Measurements from ENCODE around the gene NOTCH1.

Gene NOTCH1

DNA sequence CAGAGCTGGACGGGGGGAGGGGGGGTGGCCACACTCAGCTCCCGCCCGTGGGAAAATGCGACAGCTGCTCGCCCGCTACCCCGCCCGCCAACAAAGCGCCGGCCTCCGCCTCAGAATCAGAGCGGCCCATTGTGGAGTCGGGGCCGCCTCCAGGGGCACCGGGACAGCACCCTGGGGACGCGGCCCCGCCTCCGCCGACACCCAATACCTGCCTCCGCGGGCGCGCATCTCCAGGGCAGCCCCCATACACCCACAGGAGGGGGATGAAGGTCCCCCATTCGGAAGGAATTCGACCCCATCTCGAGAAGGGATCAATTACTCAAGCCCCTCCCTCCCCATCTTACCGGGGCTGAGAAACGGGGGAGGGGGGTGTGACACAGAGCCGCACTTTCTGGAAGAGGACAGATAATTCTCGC is 1.3 kb downstream of the NOTCH1 start:
- no peak for DNase-seq

DNA sequence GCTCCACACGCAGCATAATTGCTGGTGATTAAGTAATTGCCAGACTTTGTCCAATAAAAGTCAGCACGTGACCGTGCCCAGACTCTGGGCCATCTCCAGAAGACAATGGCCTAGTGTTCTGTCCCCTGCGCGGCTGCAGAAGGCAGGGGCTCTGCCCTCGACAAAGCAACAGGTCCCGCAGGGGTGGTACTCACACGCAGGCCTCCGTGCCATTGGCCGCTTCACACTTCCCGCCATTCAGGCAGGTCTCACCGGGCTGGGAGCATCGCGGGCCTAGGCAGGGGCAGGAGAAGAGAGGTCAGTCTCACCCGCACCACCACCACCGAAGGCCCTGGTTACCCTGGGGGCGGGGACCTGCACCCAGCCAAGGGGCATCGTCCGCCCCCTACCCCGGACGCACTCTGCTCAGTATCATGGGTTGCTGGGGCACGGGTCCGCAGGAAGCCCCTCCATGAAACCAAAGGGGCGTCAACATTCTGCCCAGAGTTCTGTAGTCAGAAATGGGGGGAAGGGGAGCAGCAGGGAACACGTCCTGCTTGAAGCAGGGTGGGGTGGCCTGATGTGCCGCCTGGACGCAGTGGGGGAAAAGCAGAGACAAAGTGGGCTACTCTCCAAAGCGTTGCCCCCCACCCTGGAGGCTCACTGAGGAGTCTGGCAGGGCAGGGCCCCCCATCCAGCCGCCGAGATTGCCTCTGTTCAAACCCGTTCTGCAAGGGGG is 1.9 kb downstream of the NOTCH1 start:
- no peak for DNase-seq

DNA sequence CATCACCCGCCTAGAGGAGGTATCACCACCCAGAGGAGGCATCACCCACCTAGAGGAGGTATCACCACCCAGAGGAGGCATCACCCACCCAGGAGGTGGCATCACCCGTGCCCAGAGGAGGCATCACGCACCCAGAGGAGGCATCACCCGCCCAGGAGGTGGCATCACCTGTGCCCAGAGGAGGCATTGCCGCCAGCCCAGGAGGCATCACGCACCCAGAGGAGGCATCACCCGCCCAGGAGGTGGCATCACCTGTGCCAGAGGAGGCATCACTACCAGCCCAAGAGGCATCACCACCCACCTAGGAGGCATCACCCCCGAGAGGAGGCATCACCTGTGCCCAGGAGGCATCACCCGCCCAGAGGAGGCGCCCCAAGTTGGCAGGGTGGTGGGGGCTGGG is 2.6 kb downstream of the NOTCH1 start:
- DNase-seq, result no peak

DNA sequence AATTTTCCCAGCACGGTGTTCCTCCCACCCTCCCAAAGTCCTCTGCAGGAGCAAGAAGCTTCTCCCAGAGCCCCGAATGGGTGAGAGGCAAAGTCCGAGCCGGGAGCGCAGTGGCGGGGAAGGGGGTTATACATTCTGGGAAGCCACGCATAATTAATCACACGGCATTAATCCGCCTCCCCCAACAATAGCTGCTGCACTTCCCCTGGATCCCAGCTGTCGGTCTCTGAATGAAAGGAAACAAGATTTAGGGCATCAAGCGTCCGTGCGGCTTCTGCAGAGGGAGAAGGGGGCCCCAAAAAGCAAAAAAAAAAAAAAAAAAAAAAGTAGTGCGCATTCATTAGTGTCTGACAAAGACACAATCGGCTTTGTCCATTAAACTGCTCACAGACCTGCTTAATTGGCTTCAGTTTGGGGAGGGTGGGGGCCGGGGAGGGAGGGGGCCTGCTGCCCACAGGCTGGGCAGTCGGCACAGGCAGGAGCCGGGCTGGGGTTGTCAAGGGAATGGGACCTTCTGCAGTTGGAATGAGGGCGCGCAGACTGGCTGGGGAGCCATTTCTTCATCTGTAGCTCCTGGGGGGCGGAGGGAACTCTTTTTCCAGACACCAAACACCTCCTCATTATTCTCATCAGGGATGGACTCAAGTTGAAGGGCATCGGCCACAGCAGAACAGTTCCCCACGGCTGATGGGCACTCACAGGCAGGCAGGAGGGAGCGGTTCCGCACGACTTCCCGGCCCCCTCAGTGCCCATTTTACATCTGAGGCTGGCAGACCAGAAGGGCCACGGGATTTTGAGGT is 3.4 kb downstream of the NOTCH1 start:
- DNase-seq, result no peak

DNA sequence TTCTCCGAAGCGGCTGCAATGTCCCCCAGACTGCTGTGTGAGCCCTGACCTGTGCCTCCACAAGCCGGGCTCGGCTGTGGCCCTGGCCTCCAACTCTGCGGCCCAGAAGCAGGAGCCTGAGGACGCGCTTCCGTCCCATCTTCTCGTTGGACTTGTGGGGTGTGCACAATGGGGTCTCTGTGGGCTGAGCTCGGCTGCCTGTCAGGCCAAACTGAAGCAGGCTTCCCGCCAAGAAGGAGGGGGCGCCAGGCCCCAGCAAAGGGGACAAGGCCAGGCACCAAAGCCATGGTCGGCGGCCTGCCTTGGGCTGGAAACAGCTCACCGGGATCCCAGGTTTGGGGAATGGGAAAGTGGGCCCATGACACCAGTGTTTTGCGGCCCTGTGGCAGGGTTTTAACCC is 4.1 kb downstream of the NOTCH1 start:
- no peak for DNase-seq

DNA sequence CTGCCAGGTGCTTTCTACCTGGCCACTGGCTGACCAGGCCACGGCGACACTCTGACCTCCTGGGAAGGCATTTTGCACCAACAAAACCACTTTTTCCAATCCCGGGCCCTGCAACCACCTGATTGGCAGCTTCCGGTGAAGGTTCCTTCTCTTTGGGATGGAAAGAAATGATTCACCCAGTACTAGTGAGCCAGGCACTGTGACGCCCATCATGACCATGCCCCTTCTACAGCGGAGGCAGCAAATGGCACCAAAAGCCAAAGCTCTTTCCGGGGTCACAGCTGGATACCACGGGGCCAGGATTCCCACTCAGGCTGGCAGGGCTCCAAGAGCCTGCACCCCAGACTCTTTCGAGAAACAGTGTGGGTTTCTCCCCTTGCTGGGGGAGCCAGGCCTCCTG is 4.7 kb downstream of the NOTCH1 start:
- no peak for DNase-seq

DNA sequence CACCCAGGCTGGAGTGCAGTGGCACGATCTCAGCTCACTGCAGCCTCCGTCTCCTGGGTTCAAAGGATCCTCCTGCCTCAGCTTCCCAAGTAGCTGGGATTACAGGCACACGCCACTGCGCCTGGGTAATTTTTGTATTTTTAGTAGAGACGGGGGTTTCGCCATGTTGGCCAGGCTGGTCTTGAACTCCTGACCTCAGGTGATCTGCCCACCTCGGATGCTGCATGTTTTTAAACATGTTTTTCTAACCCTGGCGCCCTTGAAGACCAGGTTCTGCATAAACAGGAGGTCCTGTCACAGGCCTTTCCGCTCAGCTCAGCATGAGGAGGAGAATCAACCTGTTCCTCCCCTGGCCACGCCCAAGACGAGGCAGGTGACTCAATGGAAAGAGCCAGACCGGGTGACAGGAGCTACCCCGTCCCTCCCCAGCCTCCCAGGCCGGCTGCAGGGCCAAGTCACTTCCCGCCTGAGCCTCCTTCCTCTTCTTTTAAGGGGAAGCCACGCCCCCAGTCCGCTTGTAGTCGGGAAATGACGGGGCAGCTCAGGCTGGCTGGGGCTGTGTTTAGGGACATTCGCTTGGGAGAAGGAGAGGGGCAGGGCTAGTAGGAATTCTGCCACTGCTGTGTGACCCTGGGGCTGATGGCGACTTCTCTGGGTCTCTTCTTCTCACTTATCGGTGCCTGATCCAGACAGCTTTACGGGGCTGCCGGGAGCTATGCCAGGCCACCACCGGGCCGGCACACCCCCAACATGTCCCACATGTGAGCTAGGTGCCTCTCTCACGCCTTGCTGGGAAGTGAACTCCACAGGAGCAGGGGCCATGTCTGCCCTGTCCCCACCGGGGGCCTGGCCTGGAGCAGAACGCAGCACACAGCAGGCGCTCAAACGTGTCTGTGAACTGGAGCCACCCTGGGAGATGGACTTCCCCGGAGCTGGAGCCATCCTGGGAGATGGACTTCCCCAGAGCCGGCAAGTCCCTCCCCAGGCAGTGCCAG is 6.1 kb downstream of the NOTCH1 start:
- peak; percentile 72 for DNase-seq

DNA sequence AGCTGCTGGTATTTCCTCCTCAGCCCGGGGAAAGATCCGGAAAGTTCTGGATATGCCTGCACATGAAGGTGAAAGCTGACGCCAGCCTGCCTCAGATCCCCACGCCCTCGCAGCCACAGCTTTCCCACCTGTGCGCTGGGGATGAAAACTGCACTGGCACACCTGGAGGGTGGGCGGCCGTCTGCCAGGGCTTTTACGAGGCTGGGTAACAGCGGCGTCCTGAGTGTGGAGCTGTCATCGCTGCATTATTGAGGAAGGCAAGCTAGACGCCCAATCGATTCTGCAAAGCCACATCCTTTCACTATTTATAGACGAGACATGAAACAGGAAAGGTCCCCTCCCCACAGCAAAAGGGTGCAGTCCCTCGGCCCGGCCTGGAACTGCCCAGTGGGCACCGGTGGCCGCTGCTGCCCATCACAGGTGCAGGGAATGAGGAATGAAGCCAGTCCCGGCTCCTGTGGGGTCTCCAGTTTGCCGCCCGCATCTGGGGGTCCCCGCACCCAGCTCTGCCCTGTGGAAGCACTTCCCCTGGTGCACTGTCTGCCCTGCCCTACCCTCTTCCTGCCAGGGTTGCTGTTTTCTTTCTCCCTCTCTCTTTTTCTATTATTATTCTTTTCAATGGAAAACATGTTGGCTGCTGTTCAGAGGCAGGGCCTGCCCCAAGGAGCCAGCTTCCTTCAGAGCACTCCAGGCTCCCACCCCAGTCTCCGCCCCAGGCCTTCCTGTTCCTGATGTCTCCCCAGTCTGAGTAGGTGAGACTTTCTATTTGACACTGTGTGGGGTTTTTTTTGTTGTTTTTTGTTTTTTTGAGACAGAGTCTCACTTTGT is 7.0 kb downstream of the NOTCH1 start:
- DNase-seq, result no peak

DNA sequence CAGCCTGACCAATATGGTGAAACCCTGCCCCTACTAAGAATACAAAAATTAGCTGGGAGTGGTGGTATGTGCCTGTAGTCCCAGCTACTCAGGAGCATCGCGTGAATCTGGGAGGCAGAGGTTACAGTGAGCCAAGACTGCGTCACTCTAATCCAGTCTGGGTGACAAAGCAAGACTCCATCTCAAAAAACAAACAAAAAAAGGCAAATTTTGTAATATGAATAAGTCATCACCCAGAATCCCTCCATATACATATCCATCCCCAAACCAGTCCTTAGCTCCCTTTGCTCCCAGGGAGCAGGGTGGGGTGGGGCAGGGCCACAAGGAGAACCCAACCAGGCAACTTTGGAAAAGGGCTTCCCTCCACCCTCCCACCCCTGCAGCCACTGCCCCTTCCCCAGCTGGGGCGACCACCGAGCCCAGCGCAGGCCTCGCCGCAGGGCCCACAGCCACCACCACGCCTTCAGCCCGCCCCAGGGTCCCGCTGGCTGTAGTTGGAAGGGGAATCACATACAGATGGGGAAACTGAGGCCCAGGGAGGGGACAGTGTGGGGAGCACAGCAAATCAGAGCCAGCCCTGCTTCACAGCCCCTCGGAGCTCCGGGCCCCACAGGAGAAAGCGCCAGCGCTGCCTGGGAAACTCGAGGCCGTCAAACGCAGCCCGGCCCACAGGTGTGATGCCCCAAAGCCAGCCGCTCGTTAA is 7.8 kb downstream of the NOTCH1 start:
- DNase-seq, result no peak

DNA sequence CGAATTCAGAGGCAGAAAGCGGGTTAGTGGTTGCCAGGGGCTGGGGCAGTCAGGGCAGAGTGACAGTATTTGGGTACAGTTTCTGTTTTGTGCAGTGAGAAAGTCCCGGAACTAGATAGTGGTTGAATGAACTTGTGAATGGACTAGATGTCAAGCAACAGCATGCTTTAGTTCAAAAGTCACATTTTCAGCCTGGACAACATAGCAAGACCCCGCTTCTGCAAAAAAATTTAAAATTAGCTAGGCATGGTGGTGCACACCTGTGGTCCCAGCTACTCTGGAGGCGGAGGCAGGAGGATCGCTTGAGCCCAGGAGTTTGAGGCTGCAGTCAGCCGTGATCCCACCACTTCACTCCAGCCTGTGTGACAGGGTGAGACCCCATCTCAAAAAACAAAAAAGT is 8.4 kb downstream of the NOTCH1 start:
- DNase-seq, result no peak

DNA sequence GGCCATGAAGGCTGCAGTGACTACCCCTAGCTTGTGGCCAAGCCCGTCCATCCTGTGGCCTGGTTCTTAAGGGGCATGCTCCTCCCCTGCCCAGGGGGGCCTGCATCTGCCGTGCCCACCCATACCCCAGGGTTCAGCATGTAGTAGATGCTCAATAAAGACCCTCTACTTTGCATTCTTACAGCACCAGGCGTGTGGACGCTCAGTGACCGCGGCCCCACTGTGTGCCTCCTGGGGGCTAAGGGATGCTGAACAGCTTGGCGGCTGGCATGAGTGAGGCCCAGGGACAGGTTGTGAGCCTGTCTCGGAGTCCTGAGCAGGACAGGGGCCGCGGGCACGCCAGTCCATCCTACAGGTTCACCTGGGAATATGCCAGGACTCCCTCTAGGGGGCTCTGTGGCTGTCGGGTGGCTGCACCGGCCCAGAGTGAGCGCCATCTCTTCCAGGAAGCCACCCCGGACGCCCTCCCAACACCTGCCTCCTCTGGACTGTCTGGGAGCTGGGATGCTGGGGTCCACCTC is 9.1 kb downstream of the NOTCH1 start:
- no peak for DNase-seq

DNA sequence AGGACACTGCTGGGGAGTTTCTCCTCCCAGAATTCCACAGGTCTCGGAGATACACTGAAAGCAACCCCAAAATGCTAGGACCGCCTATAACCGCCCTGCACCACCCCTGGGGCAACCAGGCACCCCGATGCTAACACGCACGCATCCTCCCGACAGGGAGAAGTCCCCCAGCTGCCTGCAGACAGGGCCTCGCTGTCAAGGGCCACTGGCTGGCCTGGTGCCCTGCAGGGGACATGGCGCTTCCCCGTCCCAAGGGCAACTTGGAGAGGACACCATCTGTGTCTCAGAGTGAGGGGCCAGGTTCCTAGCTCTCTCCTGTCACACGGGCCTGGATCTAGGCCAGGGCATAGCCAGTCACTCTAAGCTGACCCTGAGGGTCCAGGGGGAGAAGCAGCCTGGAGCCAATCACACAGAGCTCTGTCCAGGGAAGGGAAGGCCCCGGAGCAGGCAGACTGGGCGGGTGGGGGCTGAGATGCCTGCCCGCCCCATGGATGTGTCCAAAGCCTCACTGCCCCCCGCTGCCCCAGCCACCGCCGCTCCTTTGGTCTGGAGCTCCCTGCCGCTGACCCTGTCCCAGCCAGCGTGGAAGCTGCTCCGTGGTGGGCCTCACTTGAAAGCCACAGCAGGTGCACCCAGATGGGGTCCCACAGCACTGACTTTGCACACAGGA is 9.7 kb downstream of the NOTCH1 start:
- no peak for DNase-seq

DNA sequence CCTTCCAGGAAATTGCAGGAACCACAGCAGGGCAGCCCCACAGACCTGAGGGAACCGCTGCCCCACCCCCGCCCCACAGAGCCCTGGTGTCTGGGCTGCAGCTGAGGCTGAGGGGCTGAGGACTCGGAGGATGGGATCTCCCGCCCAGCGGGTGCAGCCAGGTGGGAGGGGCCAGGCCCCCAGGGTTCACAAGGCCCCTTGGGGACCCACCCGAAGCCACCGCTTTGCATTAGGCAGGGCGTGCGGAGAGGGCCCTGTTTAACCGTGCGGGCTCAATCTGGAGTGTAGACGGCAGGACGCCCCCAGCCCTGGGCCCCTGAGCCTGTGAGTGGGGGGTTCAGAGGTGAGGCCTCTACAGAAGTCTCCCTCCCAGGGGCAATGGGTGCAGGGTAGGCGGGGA is 10.8 kb downstream of the NOTCH1 start:
- DNase-seq, result no peak

DNA sequence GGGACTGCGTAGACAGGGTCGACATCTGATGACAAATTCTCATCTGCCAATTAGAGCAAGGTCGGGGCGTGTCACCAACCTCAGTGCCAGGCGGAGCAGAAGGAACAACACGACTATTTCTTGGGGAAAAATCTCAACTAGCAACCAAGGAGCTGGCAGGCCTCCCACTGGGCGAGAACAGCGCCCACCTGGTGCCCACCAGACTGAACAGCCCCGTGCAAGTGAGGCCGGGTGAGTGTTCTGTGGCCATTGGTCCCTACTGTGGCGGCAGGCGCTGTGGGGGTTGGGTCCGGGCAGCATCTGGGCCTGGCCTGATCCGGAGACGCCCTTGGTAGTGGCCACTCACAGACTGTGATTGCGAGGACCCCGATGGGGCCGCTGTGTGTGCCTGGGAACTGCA is 11.5 kb downstream of the NOTCH1 start:
- no peak for DNase-seq

DNA sequence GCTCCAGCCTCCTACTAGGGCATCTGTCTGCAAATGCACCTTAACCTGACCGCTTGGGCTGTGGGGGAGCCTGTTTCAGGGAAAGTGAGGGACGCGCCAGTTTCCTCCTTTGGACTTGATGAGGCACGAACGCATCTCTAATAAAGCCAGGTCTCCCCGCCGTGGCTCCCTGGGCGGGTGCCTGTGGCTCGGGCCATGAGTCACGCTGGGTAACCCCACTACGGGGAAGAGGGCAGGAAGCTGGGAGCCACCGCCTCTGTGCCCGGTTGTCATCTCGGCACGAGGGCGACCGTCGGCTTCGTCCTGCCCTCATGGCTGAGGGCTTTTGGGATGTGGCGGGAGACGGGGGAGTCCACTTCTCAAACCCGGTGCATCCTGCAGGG is 12.1 kb downstream of the NOTCH1 start:
- no peak for DNase-seq

DNA sequence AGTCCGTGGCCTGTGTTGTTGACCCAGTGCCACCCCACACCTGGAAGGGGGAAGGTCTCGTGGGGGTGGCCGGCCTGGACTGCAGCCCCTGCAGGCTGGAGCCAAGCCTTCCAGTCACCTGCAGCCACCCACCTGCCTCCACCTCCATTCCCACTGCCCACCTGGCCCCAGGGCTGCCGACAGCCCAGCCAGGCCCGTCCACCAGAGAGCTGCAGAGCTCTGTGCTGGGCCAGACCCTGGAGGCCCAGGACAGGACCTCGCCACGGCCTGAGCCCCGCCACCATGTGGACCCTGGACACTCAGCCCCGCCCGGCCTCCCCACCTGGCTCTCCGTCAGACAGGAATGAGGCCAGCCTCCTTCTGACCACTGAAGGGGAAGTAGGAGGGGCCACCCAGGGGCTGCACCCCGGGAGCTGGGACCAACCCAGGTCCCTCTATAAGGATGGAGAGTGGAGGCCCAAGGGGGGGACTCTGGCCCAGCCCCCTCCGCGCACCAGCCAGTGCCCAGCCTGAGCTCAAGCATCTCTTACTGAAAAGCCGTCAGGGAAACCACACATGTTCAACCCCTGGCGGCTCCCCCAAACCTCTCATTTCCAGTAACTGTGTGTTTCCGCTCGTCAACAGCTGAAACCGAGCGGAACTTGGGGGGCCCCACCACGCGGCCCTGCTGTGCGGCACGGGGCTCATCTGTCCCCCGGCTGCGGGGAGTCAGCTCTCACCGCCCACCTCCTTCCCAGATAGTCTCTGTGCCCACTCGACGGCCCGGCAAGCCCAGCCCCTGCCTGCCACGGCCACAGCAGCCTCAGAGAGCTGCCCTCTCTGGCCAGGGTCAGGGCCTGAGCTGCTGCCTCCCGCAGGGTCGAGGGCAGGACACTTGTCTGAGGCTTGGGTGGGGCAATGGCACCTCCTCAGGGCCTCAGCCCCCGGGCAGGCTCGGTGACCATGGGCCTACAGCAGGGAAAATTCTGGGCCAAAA is 12.8 kb downstream of the NOTCH1 start:
- no peak for DNase-seq

DNA sequence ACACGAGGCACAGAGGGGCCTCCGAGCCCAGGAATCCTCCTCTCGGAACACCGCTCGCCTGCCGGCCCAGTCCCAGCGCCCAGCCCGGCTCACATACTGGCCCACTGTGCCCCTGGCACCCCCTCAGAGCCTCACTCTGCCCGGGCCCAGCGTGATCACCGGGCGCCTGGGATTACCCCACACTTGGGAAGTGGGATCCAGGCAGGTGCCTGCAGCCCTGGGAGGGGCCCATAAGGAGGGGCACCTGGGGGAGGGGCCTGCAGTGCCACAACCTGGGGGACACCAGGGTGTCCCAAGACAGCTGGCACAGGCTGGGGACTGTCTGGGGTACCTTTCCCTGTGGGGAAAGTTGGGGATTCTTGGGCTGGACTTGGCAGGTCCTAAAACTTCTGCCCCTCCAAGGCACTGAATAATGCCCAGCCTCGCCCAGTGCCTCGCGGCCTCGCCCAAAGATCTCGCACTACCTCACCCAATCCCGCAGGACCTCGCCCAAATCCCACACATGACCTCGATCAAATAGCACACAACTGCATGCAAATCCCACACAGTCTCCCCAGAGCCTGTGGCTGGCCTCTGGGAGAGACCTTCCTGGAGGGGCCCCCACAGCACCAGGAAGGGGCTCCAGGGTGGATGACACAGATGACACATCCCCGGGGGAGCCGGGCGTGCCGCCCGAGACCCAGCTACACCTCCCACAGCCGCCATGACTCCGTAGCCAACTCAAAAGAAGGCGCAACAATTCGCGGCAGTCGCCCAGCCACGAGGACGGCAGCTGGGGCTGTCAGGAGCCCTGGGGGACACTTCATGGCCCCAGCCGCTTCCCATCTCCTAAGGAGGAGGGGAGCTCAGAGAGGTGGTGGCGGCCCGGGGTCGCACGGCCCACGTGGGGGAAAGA is 13.7 kb downstream of the NOTCH1 start:
- DNase-seq, result no peak

DNA sequence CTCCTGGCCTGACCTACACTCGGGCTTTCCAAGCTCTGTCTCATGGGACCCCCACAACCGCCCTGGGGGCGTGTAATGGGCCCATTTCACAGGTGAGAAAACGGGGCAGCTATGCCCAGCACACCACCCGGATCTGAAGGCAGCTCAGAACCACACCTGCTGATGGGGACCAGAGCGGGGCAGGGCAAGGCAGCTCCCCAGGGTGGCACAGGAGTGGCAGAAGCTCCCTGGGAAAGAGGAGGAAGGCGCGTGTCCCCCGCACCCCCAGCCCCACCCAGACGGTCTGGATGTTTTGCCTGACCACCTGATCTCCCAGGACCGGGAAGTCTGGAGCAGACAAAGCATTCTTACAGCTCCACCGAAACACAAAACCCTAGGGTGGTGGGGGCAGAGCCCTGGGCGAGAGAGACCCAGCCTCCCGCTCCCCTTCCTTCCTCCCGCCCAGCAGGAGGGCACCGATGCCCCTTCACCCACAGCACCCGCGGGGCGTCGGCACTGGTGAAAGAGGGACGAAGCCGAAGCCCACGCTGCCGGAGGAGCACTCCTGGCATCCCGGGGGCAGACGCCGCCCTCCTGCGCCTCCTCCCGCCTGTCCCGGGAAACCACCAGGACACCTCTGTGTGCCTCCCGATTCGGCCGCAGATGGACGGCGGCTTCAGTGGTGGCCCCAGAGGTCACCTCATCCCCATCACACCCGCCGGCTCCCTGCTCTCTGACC is 14.5 kb downstream of the NOTCH1 start:
- no peak for DNase-seq
